ENCODE results near the gene CSF2RB. TPM values are rescaled to one million over a fixed set of nuclear protein-coding genes. Genes with fewer than 3 reads are reported as not detected.

The CSF2RB gene
- total RNA-seq, 1 experiment from 2014 or later, result not detected

DNA sequence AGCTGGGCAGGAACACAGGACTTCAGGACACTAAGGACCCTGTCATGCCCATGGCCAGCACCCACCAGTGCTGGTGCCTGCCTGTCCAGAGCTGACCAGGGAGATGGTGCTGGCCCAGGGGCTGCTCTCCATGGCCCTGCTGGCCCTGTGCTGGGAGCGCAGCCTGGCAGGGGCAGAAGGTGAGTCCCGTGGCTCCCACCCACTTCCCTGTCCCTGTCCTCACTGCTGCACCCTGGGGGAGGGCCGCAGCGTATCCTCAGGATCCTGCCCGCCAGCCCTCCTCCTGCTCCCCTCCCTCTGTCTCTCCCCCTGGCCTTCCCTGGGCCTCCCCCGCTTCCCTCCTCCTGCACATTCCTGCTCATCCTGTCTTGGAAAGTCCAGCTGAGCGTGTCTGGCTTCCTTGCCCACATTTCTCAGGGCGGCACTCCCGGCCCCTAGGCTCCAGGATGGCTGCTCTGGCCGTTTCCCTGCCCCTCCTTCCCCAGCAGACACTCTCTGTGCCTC, 8.7 kb downstream of the CSF2RB start:
- TF ChIP-seq, protein P1, sequence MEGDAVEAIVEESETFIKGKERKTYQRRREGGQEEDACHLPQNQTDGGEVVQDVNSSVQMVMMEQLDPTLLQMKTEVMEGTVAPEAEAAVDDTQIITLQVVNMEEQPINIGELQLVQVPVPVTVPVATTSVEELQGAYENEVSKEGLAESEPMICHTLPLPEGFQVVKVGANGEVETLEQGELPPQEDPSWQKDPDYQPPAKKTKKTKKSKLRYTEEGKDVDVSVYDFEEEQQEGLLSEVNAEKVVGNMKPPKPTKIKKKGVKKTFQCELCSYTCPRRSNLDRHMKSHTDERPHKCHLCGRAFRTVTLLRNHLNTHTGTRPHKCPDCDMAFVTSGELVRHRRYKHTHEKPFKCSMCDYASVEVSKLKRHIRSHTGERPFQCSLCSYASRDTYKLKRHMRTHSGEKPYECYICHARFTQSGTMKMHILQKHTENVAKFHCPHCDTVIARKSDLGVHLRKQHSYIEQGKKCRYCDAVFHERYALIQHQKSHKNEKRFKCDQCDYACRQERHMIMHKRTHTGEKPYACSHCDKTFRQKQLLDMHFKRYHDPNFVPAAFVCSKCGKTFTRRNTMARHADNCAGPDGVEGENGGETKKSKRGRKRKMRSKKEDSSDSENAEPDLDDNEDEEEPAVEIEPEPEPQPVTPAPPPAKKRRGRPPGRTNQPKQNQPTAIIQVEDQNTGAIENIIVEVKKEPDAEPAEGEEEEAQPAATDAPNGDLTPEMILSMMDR (IDR thresholded peaks at IDR 0.05; ENCODE audit: unreplicated experiment), result no peak
- CTCF ChIA-PET, result no interaction called here
- BruUV-seq (replicated peaks), result no TSS peak
- no peak for DNase-seq
- intact Hi-C loops (cut with micrococcal nuclease; ENCODE audit: unreplicated experiment), result no loop called here
- Mint-ChIP-seq H3K27me3 (ENCODE audit: unreplicated experiment) (peaks cover 100% of the 10 kb centered on the region), H3K4me3 (ENCODE audit: low read depth, unreplicated experiment) (no peak overlapping the region), H3K9me3 (ENCODE audit: low read depth, unreplicated experiment) (no peaks in the 10 kb centered on the region), H3K27ac (ENCODE audit: unreplicated experiment) (no peak overlapping the region), H3K36me3 (ENCODE audit: insufficient read depth, unreplicated experiment) (no peaks in the 10 kb centered on the region), H3K4me1 (ENCODE audit: low read depth, unreplicated experiment) (no peaks in the 10 kb centered on the region)

DNA sequence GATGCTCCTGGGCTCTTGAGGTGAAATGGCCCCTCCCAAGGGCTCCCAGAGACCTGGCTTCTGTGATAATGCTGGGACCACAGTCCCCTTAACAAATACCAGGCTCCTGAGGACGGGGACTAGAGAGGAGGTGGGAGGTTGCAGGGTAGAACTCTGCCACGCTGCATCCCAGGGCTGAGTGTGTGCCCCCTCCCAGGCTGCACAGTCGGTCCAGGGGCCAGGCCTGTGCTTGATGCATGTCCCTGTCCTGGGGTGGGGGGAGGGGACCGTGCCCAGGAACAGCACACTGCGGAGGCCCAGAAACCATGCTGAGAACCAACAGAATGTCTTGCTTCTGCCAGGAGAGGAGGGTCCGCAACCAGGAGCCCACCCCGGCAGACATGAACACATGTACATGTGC, 9.3 kb downstream of the CSF2RB start:
- Mint-ChIP-seq H3K4me1 (ENCODE audit: low read depth, unreplicated experiment) (no peaks in the 10 kb centered on the region), H3K4me3 (ENCODE audit: low read depth, unreplicated experiment) (no peak overlapping the region), H3K27ac (ENCODE audit: unreplicated experiment) (no peak overlapping the region), H3K36me3 (ENCODE audit: insufficient read depth, unreplicated experiment) (no peaks in the 10 kb centered on the region), H3K9me3 (ENCODE audit: low read depth, unreplicated experiment) (no peaks in the 10 kb centered on the region), H3K27me3 (ENCODE audit: unreplicated experiment) (peaks cover 100% of the 10 kb centered on the region)
- no peak for DNase-seq
- CTCF ChIA-PET, result no interaction called here
- no TSS peak for BruUV-seq (replicated peaks)
- TF ChIP-seq, protein P1 (IDR thresholded peaks at IDR 0.05; ENCODE audit: unreplicated experiment), result no peak
- intact Hi-C loops (cut with micrococcal nuclease; ENCODE audit: unreplicated experiment), result no loop called here

DNA sequence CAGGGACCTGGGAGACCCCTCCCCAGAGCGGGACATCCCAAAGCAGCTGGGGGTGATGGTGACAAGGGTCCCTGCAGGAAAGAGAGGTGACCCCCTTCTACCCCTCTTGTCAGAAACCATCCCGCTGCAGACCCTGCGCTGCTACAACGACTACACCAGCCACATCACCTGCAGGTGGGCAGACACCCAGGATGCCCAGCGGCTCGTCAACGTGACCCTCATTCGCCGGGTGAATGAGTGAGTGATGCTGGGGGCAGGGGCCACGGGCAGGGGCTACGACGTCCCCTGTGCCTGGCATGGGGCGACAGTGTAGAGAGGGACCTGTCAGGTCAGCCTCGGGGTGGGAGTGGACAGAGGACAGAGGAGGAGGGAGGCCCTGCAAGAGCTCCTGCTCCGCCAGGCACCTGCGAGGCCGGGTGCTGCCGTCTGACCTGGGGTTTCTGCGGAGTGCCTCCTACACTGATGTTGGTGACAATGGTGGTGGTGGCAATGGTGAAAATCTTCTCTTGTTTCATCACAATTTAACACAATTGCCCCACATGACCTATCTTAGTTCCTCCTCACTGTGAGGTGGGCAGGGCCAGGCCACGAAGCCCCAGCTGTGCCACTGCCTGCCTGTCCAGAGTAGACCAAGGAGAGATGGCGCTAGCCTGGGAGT, 9.8 kb downstream of the CSF2RB start:
- Mint-ChIP-seq H3K27me3 (ENCODE audit: unreplicated experiment) (peaks cover 100% of the 10 kb centered on the region), H3K27ac (ENCODE audit: unreplicated experiment) (no peak overlapping the region), H3K9me3 (ENCODE audit: low read depth, unreplicated experiment) (no peaks in the 10 kb centered on the region), H3K36me3 (ENCODE audit: insufficient read depth, unreplicated experiment) (no peaks in the 10 kb centered on the region), H3K4me1 (ENCODE audit: low read depth, unreplicated experiment) (no peaks in the 10 kb centered on the region), H3K4me3 (ENCODE audit: low read depth, unreplicated experiment) (no peak overlapping the region)
- no TSS peak for BruUV-seq (replicated peaks)
- intact Hi-C loops (cut with micrococcal nuclease; ENCODE audit: unreplicated experiment), result no loop called here
- DNase-seq, result no peak
- TF ChIP-seq, protein P1 (IDR thresholded peaks at IDR 0.05; ENCODE audit: unreplicated experiment), result no peak
- CTCF ChIA-PET, result no interaction called here

DNA sequence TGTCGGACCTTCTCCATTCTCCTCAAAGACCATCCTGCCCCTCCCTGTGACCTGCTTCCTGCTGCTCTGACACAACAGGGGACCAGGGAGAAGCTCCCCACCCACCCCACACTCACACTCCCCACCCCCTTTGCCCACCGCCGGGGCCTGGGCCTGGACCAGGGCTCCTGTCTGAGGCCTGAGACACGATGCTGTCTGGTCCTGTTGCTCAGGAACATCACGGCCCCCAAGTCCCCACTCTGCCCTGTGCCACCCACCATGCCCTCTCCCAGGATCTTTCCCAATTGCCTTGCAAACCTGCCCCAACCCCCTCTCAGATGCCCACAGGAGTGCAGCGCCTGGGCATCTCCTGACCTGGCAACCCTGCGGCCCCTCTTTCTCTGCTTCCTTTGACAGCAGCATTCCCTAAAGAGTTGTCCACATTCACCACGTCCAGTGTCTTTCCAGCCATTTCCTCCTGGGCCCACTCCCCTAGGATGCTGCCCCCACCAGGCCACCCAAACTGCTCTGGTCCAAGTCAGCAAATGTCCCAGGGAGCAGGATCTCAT, 10.8 kb downstream of the CSF2RB start:
- CTCF ChIA-PET, result no interaction called here
- Mint-ChIP-seq H3K27ac (ENCODE audit: unreplicated experiment) (no peak overlapping the region), H3K9me3 (ENCODE audit: low read depth, unreplicated experiment) (no peaks in the 10 kb centered on the region), H3K36me3 (ENCODE audit: insufficient read depth, unreplicated experiment) (no peaks in the 10 kb centered on the region), H3K4me3 (ENCODE audit: low read depth, unreplicated experiment) (no peak overlapping the region), H3K27me3 (ENCODE audit: unreplicated experiment) (peaks cover 100% of the 10 kb centered on the region), H3K4me1 (ENCODE audit: low read depth, unreplicated experiment) (no peaks in the 10 kb centered on the region)
- intact Hi-C loops (cut with micrococcal nuclease; ENCODE audit: unreplicated experiment), result no loop called here
- BruUV-seq (replicated peaks), result no TSS peak
- DNase-seq, result no peak
- TF ChIP-seq, protein P1 (IDR thresholded peaks at IDR 0.05; ENCODE audit: unreplicated experiment), result no peak
